Cardiac muscle cell (in vitro differentiated cells and primary cell): Measurements from ENCODE around the gene FGD3. TPM values are rescaled to one million over a fixed set of nuclear protein-coding genes. Genes with fewer than 3 reads are reported as not detected.

Source experiments
- DNase-seq, 2 donors: peaks; one replicate each; pipeline versions ENCODE4 v3.0.0 to v3.0.0-alpha.2; 2010 to 2017; ENCODE audit warnings: low read depth in 1 of 2, low spot score in 1 of 2
- H3K27ac ChIP-seq: fragments of 200-600 bp; sonication (generic); 2 replicates; pipeline ENCODE4 v1.5.1; 2016
- H3K27me3 ChIP-seq: fragments of 200-600 bp; sonication (generic); 2 replicates; pipeline ENCODE4 v1.6.0; 2016; ENCODE audit warnings: control low read depth
- H3K36me3 ChIP-seq: fragments of 200-600 bp; sonication (generic); 2 replicates; pipeline ENCODE4 v1.5.1; 2016; ENCODE audit warnings: control low read depth
- H3K4me1 ChIP-seq: fragments of 200-600 bp; sonication (generic); 2 replicates; pipeline ENCODE4 v1.8.1; 2017; ENCODE audit warnings: low read depth, mild to moderate bottlenecking, mixed run types
- H3K4me3 ChIP-seq: fragments of 200-600 bp; sonication (generic); 2 replicates; pipeline ENCODE4 v1.5.1; 2016; ENCODE audit warnings: mild to moderate bottlenecking
- H3K9me3 ChIP-seq: fragments of 200-600 bp; sonication (generic); 2 replicates; pipeline ENCODE4 v1.5.1; 2017; ENCODE audit warnings: low read depth, mild to moderate bottlenecking, control low read depth
- polyA plus RNA-seq: library from polyadenylated mRNA; unstranded; fragments of >200 nt; fragmentation: Nextera tagmentation; extraction: Ambion mirVana; gene quantifications from 2 replicates; pipeline ENCODE4 v1.2.1, GENCODE V29; 2016
- total RNA-seq: library from RNA; depleted of rRNA; stranded (reverse); fragments of >200 nt; gene quantifications from 2 replicates; pipeline ENCODE4 v1.2.3, GENCODE V29; 2016
- TF ChIP-seq, protein P1 (sequence below): IDR thresholded peaks from 2 replicates; pipeline ENCODE4 v1.5.1; 2012; ENCODE audit warnings: low read depth, mild to moderate bottlenecking, low read length

Gene FGD3
- total and polyA plus RNA-seq, 2 experiments from 2014 or later: 0.18 TPM; not detected in 1

DNA sequence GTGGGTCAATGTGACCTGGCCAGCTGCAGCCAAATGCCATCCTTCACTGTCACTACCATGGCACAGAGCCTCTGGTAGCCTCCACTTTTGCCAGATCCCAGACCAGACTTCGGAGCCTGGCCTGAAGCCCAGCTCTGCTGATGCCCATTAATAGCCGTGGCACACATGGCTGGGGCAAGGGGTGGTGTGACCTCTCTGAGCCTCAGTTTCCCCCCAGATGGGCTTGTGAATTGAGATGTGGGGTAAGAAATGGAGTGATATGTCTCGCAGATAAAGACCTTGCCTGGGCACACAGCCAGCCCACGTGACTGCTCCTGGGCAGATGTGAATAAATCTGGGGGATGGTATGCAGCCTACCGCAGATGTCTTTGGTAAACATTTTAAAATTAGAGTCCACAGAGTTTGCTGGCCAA lies 125.1 kb downstream of the FGD3 start:
- Histone ChIP-seq H3K4me3 (no peak overlapping the region), H3K9me3 (no peaks in the 10 kb centered on the region), H3K27ac (no peak overlapping the region), H3K4me1 (no peaks in the 10 kb centered on the region), H3K27me3 (no peaks in the 10 kb centered on the region), H3K36me3 (no peaks in the 10 kb centered on the region)
- peak in 1 of 2 donors; percentile 71 for DNase-seq
- TF ChIP-seq, protein P1, sequence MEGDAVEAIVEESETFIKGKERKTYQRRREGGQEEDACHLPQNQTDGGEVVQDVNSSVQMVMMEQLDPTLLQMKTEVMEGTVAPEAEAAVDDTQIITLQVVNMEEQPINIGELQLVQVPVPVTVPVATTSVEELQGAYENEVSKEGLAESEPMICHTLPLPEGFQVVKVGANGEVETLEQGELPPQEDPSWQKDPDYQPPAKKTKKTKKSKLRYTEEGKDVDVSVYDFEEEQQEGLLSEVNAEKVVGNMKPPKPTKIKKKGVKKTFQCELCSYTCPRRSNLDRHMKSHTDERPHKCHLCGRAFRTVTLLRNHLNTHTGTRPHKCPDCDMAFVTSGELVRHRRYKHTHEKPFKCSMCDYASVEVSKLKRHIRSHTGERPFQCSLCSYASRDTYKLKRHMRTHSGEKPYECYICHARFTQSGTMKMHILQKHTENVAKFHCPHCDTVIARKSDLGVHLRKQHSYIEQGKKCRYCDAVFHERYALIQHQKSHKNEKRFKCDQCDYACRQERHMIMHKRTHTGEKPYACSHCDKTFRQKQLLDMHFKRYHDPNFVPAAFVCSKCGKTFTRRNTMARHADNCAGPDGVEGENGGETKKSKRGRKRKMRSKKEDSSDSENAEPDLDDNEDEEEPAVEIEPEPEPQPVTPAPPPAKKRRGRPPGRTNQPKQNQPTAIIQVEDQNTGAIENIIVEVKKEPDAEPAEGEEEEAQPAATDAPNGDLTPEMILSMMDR: no peak

DNA sequence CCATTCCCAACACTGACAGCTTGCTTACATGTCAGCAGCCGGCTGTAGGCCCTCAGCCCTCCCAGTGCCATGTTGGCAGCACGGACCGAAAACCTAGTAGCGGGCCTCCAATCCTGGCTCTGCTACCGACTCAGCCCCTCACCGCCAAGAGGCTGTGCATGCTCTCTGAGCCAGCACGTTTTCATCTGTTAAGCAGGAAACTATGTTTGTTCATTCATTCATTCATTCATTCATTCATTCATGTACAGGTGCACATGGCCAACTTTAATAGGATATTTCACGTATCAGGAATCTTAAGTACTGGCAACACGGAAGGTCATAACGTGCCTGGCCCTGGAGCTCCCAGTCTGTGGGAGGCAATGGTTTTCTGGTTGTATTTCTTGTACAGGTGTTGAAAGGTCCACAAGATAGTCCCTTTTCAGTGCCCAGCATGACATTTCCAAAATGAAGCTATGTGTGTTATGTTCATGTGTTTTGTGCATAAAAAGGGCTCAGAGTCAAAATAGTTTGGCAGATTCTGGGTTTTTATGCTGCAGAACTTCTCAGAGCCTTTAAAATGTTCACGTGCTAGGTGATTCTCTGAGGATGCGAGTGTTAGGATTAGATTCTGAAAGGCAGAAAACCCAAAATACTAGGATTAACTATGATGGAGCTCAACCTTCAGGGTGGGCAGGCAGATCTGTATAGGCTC lies 128.9 kb downstream of the FGD3 start:
- no peaks in the 10 kb centered on the region for H3K4me1 ChIP-seq
- H3K36me3 ChIP-seq: no peaks in the 10 kb centered on the region
- no peaks in the 10 kb centered on the region for H3K27me3 ChIP-seq
- H3K27ac ChIP-seq: no peak overlapping the region
- no peaks in the 10 kb centered on the region for H3K9me3 ChIP-seq
- no peak for DNase-seq
- no peak overlapping the region for H3K4me3 ChIP-seq
- TF ChIP-seq, protein P1: no peak

DNA sequence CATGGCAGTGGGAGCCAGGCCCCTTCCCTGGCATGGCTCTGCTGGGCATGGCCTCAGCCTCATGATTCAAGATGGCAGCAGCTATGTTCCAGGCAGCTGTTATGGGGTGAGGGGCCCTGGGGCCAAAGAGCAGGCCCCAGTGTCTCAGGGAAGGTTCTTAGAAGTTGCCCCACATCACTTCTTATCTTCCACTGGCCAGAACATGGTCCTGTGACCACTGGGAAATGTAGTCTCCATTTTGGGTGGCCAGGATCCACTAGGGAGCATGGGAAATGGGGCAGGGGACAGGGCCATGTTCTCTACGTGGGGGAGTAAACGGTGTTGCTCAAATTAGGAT lies 129.4 kb downstream of the FGD3 start:
- Histone ChIP-seq H3K27me3 (no peaks in the 10 kb centered on the region), H3K4me1 (no peaks in the 10 kb centered on the region), H3K4me3 (no peak overlapping the region), H3K36me3 (no peaks in the 10 kb centered on the region), H3K27ac (no peak overlapping the region), H3K9me3 (no peaks in the 10 kb centered on the region)
- TF ChIP-seq, protein P1: no peak
- DNase-seq: no peak

DNA sequence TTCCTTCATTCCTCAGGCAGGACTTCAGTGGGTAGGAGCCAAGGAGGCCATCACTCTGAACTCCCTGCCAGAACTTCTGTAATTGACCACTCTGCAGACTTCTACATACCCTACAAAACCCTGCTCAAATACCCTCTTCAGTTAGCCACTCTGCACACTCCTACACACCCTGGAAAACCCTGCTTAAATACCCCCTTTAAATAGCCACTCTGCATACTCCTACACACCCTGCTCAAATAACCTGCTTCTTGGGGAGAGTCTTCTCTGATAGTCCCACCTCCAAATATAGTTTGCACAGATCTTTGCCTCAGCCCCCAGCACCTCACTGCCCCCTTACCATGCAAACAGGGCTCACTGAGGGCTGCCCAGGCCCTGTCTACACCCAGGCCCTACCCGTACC lies 130.0 kb downstream of the FGD3 start:
- Histone ChIP-seq H3K9me3 (no peaks in the 10 kb centered on the region), H3K27me3 (no peaks in the 10 kb centered on the region), H3K4me3 (no peak overlapping the region), H3K27ac (no peak overlapping the region), H3K36me3 (no peaks in the 10 kb centered on the region), H3K4me1 (no peaks in the 10 kb centered on the region)
- DNase-seq: no peak
- TF ChIP-seq, protein P1: no peak

DNA sequence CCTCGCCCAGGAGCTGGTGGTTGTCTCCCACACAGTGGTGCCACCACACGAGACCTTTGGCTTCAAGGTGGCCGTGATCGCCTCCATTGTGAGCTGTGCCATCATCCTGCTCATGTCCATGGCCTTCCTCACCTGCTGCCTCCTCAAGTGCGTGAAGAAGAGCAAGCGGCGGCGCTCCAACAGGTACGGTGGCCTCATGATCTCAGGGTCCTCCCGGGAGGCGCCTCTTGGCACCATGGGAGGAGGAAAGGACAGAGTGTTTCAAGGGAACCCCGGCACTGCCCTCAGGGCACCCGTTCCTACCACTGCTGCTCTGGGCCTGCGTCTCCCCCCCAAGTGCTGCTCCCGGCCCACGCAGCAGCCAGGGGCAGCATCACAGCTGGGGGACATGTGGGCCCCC lies 130.5 kb downstream of the FGD3 start:
- no peaks in the 10 kb centered on the region for H3K27me3 ChIP-seq
- H3K4me3 ChIP-seq: no peak overlapping the region
- DNase-seq: no peak
- no peaks in the 10 kb centered on the region for H3K4me1 ChIP-seq
- no peak overlapping the region for H3K27ac ChIP-seq
- TF ChIP-seq, protein P1: no peak
- H3K9me3 ChIP-seq: no peaks in the 10 kb centered on the region
- H3K36me3 ChIP-seq: no peaks in the 10 kb centered on the region
